ENCODE measurements around the gene IL34.

DNA sequence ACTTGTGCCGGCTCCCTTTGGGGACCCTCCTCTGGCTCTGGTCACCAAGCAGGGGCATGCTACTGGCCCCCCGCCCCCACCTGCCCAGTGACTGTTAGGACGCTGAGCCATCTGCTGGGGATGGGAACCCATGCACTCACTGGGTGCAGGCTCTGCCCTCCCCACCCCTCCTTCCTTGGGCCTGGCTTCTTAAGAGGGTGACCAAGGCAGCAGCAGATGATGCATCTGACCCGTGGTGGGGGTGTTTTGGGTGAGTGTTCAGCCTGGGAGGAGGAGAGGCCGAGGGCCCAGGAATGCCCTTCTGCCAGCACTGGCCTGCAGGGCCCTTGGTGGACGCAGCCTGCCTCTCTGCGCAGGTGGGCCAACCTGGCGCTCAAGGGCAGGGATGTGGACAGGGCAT is 58.7 kb downstream of the IL34 start:
- TF ChIP-seq EZH2 (IDR thresholded peaks at IDR 0.05) (no peak), POLR2AphosphoS5 (IDR thresholded peaks at IDR 0.05; ENCODE audit: borderline replicate concordance, low read depth, low read length) (no peak)
